ENCODE data around the gene BLCAP. TPM values are rescaled to one million over a fixed set of nuclear protein-coding genes. Genes with fewer than 3 reads are reported as not detected.

Gene BLCAP
- total RNA-seq, 1 experiment from 2014 or later, result 90.4 TPM

DNA sequence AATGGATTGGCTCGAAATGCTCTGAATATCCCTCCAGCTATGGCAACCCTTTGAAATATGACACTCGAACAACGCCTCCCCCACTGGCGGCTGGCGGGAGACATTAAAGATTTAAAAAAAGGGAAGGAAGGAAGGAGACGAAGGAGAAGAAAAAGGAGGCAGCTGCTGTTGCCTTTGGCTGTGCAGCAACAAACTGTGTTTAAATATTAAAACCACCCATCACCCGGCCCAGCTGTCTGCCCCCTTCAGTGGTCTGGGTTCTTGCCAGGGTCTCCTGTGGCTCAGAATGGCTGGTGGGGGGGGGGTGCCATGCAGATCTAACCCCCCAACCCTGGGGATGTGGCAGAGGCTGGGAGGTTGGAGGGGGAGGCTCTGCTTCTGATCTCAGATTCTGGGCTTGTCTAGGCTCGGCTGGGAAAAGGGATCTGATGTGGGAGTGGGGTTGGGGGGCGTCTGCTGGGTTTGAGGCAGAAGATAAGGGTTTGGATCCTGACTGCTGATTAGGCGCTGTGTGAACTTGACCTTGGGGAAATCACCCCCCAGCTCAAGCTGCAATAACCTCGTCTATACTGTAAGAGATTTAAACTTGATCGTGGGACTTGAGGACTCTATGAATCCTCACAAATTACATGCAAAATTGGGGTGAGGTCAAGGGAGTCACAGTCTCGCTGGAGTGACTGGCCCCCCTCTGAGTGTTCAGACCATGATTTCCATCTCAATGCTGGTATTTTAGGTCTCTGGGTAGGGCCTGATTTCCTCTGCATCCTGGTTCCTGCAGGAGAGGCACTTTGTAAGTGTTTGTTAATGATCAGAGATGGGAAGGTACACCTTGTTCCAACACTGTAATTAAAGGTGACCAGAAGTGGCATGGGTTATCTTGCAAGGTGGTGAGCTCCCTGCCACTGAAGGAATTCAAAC lies 40.3 kb upstream of the BLCAP start:
- no peaks in the 10 kb centered on the region for H3K36me3 Mint-ChIP-seq (ENCODE audit: insufficient read depth, unreplicated experiment)
- CTCF ChIA-PET, result no interaction called here
- DNase-seq, result no peak
- no peaks in the 10 kb centered on the region for H3K9me3 Mint-ChIP-seq (ENCODE audit: low read depth, unreplicated experiment)
- no TSS peak for BruUV-seq (replicated peaks)
- peaks cover 100% of the 10 kb centered on the region for H3K27me3 Mint-ChIP-seq (ENCODE audit: unreplicated experiment)
- H3K4me3 Mint-ChIP-seq (ENCODE audit: low read depth, unreplicated experiment), result no peak overlapping the region
- peaks cover 7% of the 10 kb centered on the region for H3K4me1 Mint-ChIP-seq (ENCODE audit: low read depth, unreplicated experiment)
- intact Hi-C loops (cut with micrococcal nuclease; ENCODE audit: unreplicated experiment), result loop anchor here (5.0 kb wide), 1 partner anchor 424 kb away; no protein-coding TSS in a partner anchor
- TF ChIP-seq, protein P1, sequence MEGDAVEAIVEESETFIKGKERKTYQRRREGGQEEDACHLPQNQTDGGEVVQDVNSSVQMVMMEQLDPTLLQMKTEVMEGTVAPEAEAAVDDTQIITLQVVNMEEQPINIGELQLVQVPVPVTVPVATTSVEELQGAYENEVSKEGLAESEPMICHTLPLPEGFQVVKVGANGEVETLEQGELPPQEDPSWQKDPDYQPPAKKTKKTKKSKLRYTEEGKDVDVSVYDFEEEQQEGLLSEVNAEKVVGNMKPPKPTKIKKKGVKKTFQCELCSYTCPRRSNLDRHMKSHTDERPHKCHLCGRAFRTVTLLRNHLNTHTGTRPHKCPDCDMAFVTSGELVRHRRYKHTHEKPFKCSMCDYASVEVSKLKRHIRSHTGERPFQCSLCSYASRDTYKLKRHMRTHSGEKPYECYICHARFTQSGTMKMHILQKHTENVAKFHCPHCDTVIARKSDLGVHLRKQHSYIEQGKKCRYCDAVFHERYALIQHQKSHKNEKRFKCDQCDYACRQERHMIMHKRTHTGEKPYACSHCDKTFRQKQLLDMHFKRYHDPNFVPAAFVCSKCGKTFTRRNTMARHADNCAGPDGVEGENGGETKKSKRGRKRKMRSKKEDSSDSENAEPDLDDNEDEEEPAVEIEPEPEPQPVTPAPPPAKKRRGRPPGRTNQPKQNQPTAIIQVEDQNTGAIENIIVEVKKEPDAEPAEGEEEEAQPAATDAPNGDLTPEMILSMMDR (IDR thresholded peaks at IDR 0.05; ENCODE audit: unreplicated experiment), result no peak
- H3K27ac Mint-ChIP-seq (ENCODE audit: unreplicated experiment), result no peak overlapping the region

DNA sequence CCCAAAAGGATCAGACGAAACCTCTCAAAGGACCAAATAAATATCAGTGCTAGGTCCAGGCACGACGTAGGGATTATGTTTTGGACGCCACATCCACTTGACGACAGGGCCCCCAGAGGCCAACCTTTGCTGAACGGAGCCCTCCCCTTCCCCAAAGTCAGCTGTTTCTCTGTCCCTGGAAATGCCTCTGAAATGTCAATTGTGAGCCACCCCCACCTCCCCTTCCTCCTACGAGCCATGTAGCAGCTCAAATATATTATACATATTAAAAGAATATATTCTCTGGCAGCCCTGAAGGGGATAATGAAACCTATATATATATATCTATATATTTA lies 39.6 kb upstream of the BLCAP start:
- intact Hi-C loops (cut with micrococcal nuclease; ENCODE audit: unreplicated experiment), result loop anchor here (5.0 kb wide), 1 partner anchor 425 kb away; no protein-coding TSS in a partner anchor
- H3K4me1 Mint-ChIP-seq (ENCODE audit: low read depth, unreplicated experiment), result peaks cover 7% of the 10 kb centered on the region
- DNase-seq, result no peak
- H3K36me3 Mint-ChIP-seq (ENCODE audit: insufficient read depth, unreplicated experiment), result no peaks in the 10 kb centered on the region
- CTCF ChIA-PET, result interaction anchor here (1.1 kb wide), 1 partner anchor 426 kb away, joined by 3 read pairs; no protein-coding TSS in a partner anchor
- H3K27me3 Mint-ChIP-seq (ENCODE audit: unreplicated experiment), result peaks cover 100% of the 10 kb centered on the region
- H3K27ac Mint-ChIP-seq (ENCODE audit: unreplicated experiment), result no peak overlapping the region
- H3K4me3 Mint-ChIP-seq (ENCODE audit: low read depth, unreplicated experiment), result no peak overlapping the region
- no TSS peak for BruUV-seq (replicated peaks)
- TF ChIP-seq, protein P1 (IDR thresholded peaks at IDR 0.05; ENCODE audit: unreplicated experiment), result no peak
- no peaks in the 10 kb centered on the region for H3K9me3 Mint-ChIP-seq (ENCODE audit: low read depth, unreplicated experiment)

GRCh38 chr20:37566590-37567330 lies 39.1 kb upstream of the BLCAP start:
- intact Hi-C loops (cut with micrococcal nuclease; ENCODE audit: unreplicated experiment), result loop anchor here (5.0 kb wide), 1 partner anchor 426 kb away; no protein-coding TSS in a partner anchor
- Mint-ChIP-seq H3K4me1 (ENCODE audit: low read depth, unreplicated experiment) (peaks cover 7% of the 10 kb centered on the region), H3K36me3 (ENCODE audit: insufficient read depth, unreplicated experiment) (no peaks in the 10 kb centered on the region), H3K9me3 (ENCODE audit: low read depth, unreplicated experiment) (no peaks in the 10 kb centered on the region), H3K27me3 (ENCODE audit: unreplicated experiment) (peaks cover 100% of the 10 kb centered on the region), H3K4me3 (ENCODE audit: low read depth, unreplicated experiment) (no peak overlapping the region), H3K27ac (ENCODE audit: unreplicated experiment) (no peak overlapping the region)
- no peak for DNase-seq
- CTCF ChIA-PET, result interaction anchor here (0.6 to 1.1 kb wide), 2 partner anchors 426 to 755 kb away, joined by 3 read pairs; no protein-coding TSS in a partner anchor
- TF ChIP-seq, protein P1 (IDR thresholded peaks at IDR 0.05; ENCODE audit: unreplicated experiment), result no peak
- no TSS peak for BruUV-seq (replicated peaks)

DNA sequence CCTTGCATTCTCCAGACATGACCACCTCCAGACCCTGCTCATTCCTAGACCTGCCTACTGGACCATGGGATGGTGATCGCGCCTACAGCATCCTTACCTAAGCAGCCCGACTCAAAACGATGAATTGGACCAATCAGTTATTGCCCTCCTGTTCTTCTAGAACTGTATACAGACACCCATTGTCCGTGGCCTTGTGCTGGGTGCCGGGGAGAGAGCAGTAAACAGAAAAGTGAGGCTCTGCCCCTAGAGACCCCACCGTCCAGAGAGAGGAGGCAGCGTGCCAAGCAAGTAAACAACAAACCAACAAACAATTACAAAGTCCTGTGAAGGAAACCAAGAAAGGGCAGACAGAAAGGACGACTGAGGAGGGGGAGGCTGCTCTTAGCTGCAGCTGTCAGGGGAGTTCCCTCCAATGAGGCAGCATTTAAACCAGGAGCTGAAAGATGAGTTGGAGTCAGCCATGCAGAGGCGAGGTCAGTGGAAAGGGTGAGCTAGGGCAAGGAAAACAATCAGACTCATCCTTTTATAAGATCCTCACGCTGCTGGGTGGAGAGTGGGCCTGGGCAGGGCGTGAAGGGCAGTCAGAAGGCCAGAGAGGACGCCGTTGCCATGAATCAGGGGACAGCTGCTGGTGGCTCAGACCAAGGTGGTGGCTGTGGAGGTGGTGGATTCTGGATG lies 37.6 kb upstream of the BLCAP start:
- Mint-ChIP-seq H3K27ac (ENCODE audit: unreplicated experiment) (no peak overlapping the region), H3K27me3 (ENCODE audit: unreplicated experiment) (peaks cover 100% of the 10 kb centered on the region)

More for the DNA sequence above, 37.6 kb upstream of the BLCAP start:
- no peak for DNase-seq
- Mint-ChIP-seq H3K36me3 (ENCODE audit: insufficient read depth, unreplicated experiment) (no peaks in the 10 kb centered on the region), H3K9me3 (ENCODE audit: low read depth, unreplicated experiment) (no peaks in the 10 kb centered on the region), H3K4me1 (ENCODE audit: low read depth, unreplicated experiment) (peaks cover 7% of the 10 kb centered on the region), H3K4me3 (ENCODE audit: low read depth, unreplicated experiment) (no peak overlapping the region)
- TF ChIP-seq, protein P1 (IDR thresholded peaks at IDR 0.05; ENCODE audit: unreplicated experiment), result no peak
- CTCF ChIA-PET, result no interaction called here
- intact Hi-C loops (cut with micrococcal nuclease; ENCODE audit: unreplicated experiment), result loop anchor here (5.0 kb wide), 1 partner anchor 427 kb away; no protein-coding TSS in a partner anchor
- no TSS peak for BruUV-seq (replicated peaks)

Data from Calu3 (cell line).